Measurements from ENCODE around the gene CIB1.

CIB1 gene

GRCh38 chr15:90239371-90239770, 5.6 kb upstream of the CIB1 start:
- no peak for DNase-seq

GRCh38 chr15:90234096-90234988, 601 bp upstream of the CIB1 start, which contains the start of gene GDPGP1:
Gene GDPGP1 (plus strand): TSS chr15:90234209. CDS start chr15:90240909, 6,700 bp downstream.
- DNase-seq: no peak

GRCh38 chr15:90232941-90233386, 777 bp downstream of the CIB1 start:
- no peak for DNase-seq

GRCh38 chr15:90232196-90232595, 1.5 kb downstream of the CIB1 start:
- no peak for DNase-seq

GRCh38 chr15:90231028-90232017, 2.4 kb downstream of the CIB1 start:
- no peak for DNase-seq

- no peak for DNase-seq
Measured at GRCh38 chr15:90230610-90231009, 3.1 kb downstream of the CIB1 start.

GRCh38 chr15:90230071-90230494, 3.7 kb downstream of the CIB1 start:
- DNase-seq: no peak

- DNase-seq: no peak
Measured at GRCh38 chr15:90228960-90229359, 4.8 kb downstream of the CIB1 start.

- no peak for DNase-seq
Measured at GRCh38 chr15:90227816-90228772, 5.6 kb downstream of the CIB1 start.

- DNase-seq: no peak
Measured at GRCh38 chr15:90227336-90227735, 6.4 kb downstream of the CIB1 start.

- DNase-seq: no peak
Measured at GRCh38 chr15:90225504-90226234, 8.1 kb downstream of the CIB1 start.

GRCh38 chr15:90225047-90225446, 8.7 kb downstream of the CIB1 start:
- DNase-seq: no peak

- DNase-seq: no peak
Measured at GRCh38 chr15:90223441-90224165, 10.1 kb downstream of the CIB1 start.

GRCh38 chr15:90222547-90222946, 11.2 kb downstream of the CIB1 start:
- DNase-seq: no peak

- peak; percentile 18 for DNase-seq
Measured at GRCh38 chr15:90221246-90221900, 12.4 kb downstream of the CIB1 start.

- DNase-seq: peak; percentile 5
Measured at GRCh38 chr15:90219421-90220141, 14.2 kb downstream of the CIB1 start.

GRCh38 chr15:90217671-90218394, 15.9 kb downstream of the CIB1 start:
- DNase-seq: no peak

- no peak for DNase-seq
Measured at GRCh38 chr15:90214553-90215196, 19.1 kb downstream of the CIB1 start.
